Measurements from ENCODE around the gene SLITRK5. TPM values are rescaled to one million over a fixed set of nuclear protein-coding genes. Genes with fewer than 3 reads are reported as not detected.

SLITRK5 gene
- total and polyA plus RNA-seq, 2 experiments from 2014 or later: 0.50 to 1.6 TPM

DNA sequence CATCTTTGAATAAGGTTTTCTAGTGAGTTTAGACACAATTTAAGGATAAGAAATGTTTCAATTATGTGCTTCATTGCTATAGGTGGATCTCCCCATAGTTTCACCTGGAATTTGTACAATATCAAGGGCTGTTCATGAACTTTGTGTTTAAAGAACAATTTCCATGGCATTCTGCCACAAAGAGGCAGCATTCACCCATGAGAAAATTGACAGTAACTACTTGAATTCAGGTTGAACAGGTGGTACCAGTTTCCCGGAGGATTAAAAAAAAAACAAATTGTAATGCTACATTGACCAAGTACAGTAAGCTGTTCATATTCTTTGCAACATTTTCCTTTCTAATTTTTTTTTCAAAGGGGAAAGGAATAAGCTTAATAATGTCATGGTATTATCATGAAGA is 9.1 kb downstream of the SLITRK5 start (continued):
- TF ChIP-seq, protein P1, sequence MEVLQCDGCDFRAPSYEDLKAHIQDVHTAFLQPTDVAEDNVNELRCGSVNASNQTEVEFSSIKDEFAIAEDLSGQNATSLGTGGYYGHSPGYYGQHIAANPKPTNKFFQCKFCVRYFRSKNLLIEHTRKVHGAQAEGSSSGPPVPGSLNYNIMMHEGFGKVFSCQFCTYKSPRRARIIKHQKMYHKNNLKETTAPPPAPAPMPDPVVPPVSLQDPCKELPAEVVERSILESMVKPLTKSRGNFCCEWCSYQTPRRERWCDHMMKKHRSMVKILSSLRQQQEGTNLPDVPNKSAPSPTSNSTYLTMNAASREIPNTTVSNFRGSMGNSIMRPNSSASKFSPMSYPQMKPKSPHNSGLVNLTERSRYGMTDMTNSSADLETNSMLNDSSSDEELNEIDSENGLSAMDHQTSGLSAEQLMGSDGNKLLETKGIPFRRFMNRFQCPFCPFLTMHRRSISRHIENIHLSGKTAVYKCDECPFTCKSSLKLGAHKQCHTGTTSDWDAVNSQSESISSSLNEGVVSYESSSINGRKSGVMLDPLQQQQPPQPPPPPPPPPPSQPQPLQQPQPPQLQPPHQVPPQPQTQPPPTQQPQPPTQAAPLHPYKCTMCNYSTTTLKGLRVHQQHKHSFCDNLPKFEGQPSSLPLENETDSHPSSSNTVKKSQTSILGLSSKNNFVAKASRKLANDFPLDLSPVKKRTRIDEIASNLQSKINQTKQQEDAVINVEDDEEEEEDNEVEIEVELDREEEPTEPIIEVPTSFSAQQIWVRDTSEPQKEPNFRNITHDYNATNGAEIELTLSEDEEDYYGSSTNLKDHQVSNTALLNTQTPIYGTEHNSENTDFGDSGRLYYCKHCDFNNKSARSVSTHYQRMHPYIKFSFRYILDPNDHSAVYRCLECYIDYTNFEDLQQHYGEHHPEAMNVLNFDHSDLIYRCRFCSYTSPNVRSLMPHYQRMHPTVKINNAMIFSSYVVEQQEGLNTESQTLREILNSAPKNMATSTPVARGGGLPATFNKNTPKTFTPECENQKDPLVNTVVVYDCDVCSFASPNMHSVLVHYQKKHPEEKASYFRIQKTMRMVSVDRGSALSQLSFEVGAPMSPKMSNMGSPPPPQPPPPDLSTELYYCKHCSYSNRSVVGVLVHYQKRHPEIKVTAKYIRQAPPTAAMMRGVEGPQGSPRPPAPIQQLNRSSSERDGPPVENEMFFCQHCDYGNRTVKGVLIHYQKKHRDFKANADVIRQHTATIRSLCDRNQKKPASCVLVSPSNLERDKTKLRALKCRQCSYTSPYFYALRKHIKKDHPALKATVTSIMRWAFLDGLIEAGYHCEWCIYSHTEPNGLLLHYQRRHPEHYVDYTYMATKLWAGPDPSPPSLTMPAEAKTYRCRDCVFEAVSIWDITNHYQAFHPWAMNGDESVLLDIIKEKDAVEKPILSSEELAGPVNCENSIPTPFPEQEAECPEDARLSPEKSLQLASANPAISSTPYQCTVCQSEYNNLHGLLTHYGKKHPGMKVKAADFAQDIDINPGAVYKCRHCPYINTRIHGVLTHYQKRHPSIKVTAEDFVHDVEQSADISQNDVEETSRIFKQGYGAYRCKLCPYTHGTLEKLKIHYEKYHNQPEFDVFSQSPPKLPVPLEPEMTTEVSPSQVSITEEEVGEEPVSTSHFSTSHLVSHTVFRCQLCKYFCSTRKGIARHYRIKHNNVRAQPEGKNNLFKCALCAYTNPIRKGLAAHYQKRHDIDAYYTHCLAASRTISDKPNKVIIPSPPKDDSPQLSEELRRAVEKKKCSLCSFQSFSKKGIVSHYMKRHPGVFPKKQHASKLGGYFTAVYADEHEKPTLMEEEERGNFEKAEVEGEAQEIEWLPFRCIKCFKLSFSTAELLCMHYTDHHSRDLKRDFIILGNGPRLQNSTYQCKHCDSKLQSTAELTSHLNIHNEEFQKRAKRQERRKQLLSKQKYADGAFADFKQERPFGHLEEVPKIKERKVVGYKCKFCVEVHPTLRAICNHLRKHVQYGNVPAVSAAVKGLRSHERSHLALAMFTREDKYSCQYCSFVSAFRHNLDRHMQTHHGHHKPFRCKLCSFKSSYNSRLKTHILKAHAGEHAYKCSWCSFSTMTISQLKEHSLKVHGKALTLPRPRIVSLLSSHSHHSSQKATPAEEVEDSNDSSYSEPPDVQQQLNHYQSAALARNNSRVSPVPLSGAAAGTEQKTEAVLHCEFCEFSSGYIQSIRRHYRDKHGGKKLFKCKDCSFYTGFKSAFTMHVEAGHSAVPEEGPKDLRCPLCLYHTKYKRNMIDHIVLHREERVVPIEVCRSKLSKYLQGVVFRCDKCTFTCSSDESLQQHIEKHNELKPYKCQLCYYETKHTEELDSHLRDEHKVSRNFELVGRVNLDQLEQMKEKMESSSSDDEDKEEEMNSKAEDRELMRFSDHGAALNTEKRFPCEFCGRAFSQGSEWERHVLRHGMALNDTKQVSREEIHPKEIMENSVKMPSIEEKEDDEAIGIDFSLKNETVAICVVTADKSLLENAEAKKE (CRISPR knock-in tag; IDR thresholded peaks at IDR 0.05): no peak
- TF ChIP-seq POLR2AphosphoS5 (IDR thresholded peaks at IDR 0.05; ENCODE audit: low read depth): no peak

DNA sequence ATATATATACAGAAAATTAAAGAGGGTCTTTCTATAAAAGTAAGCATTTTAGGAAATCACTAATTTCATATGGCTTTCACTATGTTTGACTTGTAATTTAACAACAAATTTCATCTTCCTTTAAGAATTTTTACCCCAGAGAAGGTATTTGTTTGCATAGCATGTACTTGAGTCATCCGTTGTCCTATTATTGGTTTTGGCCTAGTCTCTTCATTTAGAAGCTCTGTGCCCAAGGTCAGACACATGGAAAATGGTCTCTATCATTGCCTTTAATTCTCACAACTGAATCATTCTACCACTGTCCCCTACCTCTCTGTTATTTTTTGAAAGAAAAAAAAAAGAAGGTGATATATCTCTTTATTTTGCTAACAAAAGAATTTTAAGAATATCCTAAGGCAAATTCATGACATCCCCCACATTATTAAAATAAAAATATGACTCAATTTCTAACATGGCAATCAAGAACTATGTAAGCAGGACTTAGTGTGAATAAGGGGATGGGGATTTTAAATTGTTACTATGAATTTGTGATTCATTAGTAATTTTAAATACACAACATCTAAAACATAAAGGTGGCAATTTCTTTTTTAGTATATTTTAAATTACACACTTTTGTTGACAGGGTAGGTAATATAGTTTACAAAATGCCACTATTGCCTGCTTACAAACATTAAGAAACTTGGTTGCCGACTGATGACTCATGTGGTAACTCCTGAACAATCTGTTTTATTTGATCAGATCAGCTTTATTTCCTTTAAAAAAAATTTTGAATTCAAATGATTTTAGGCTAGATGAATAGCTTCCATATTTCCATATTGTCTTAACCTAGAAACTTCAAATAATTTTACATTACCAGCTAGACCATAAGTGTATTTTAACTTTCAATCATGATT is 13.9 kb downstream of the SLITRK5 start:
- Histone ChIP-seq H3F3A (replicated peaks; ENCODE audit: low read depth) (no peaks in the 10 kb centered on the region), H2AFZ (no peak overlapping the region), H3K4me3 (no peak overlapping the region), H3K9me2 (ENCODE audit: insufficient read depth) (no peaks in the 10 kb centered on the region), H4K20me1 (replicated peaks; ENCODE audit: insufficient read depth) (no peaks in the 10 kb centered on the region), H3K4me2 (no peak overlapping the region), H3K27me3 (ENCODE audit: insufficient read depth) (no peaks in the 10 kb centered on the region), H3K79me2 (replicated peaks; ENCODE audit: insufficient read depth) (no peaks in the 10 kb centered on the region), H3K4me1 (ENCODE audit: insufficient read depth) (no peaks in the 10 kb centered on the region), H3K27ac (ENCODE audit: low read depth) (no peak overlapping the region), H3K36me3 (ENCODE audit: insufficient read depth) (no peaks in the 10 kb centered on the region)
- ATAC-seq (no peak), DNase-seq (ENCODE audit: low spot score) (no peak)
- H3K36me3 Mint-ChIP-seq (ENCODE audit: low read depth): no peaks in the 10 kb centered on the region
- H3K4me1 Mint-ChIP-seq: no peaks in the 10 kb centered on the region
- H3K9me3 Mint-ChIP-seq: no peaks in the 10 kb centered on the region; the same call in 2 of the 3 replicates
- no peak overlapping the region for H3K4me3 Mint-ChIP-seq
- no peaks in the 10 kb centered on the region for H3K27me3 Mint-ChIP-seq (ENCODE audit: insufficient read depth, low read depth, poor library complexity)
- no peak overlapping the region for H3K27ac Mint-ChIP-seq
- TF ChIP-seq CREB1 (CRISPR knock-in tag; IDR thresholded peaks at IDR 0.05; ENCODE audit: low read depth): no peak
- no peak for TF ChIP-seq EZH2phosphoT487 (IDR thresholded peaks at IDR 0.05; ENCODE audit: unreplicated experiment)
- TF ChIP-seq, protein P2, sequence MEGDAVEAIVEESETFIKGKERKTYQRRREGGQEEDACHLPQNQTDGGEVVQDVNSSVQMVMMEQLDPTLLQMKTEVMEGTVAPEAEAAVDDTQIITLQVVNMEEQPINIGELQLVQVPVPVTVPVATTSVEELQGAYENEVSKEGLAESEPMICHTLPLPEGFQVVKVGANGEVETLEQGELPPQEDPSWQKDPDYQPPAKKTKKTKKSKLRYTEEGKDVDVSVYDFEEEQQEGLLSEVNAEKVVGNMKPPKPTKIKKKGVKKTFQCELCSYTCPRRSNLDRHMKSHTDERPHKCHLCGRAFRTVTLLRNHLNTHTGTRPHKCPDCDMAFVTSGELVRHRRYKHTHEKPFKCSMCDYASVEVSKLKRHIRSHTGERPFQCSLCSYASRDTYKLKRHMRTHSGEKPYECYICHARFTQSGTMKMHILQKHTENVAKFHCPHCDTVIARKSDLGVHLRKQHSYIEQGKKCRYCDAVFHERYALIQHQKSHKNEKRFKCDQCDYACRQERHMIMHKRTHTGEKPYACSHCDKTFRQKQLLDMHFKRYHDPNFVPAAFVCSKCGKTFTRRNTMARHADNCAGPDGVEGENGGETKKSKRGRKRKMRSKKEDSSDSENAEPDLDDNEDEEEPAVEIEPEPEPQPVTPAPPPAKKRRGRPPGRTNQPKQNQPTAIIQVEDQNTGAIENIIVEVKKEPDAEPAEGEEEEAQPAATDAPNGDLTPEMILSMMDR (conservative IDR thresholded peaks at IDR 0.05; ENCODE audit: low read depth in 2 of 2): no peak
- no peak for TF ChIP-seq NANOG (IDR thresholded peaks at IDR 0.05; ENCODE audit: borderline replicate concordance)
- TF ChIP-seq STAT1 (IDR thresholded peaks at IDR 0.05; ENCODE audit: unreplicated experiment): no peak

Data from GM23338 (cell line).